Glutamatergic neuron (in vitro differentiated cells): Measurements from ENCODE around the gene CRYZL1. TPM values are rescaled to one million over a fixed set of nuclear protein-coding genes. Genes with fewer than 3 reads are reported as not detected.

Experiments
- DNase-seq: peaks from one replicate; pipeline ENCODE4 v3.0.0; 2022
- H3K27ac Mint-ChIP-seq: one replicate; pipeline ENCODE4 v1.8.0; 2020; ENCODE audit warnings: mild to moderate bottlenecking, mixed read lengths, inconsistent platforms; ENCODE audit not compliant: unreplicated experiment
- H3K27me3 Mint-ChIP-seq: one replicate; pipeline ENCODE4 v1.8.0; 2020; ENCODE audit warnings: mild to moderate bottlenecking, moderate library complexity, mixed read lengths, inconsistent platforms; ENCODE audit not compliant: unreplicated experiment
- H3K36me3 Mint-ChIP-seq: one replicate; pipeline ENCODE4 v1.8.0; 2020; ENCODE audit warnings: mild to moderate bottlenecking, mixed read lengths, inconsistent platforms; ENCODE audit not compliant: unreplicated experiment
- H3K4me1 Mint-ChIP-seq: one replicate; pipeline ENCODE4 v1.8.0; 2020; ENCODE audit warnings: mild to moderate bottlenecking, low read depth, mixed read lengths, inconsistent platforms; ENCODE audit not compliant: unreplicated experiment
- H3K4me3 Mint-ChIP-seq: one replicate; pipeline ENCODE4 v1.8.0; 2020; ENCODE audit warnings: mild to moderate bottlenecking, mixed read lengths, inconsistent platforms; ENCODE audit not compliant: unreplicated experiment
- H3K9me3 Mint-ChIP-seq: one replicate; pipeline ENCODE4 v1.8.0; 2020; ENCODE audit warnings: mild to moderate bottlenecking, moderate library complexity, mixed read lengths, inconsistent platforms; ENCODE audit not compliant: unreplicated experiment
- CTCF ChIP-seq: fragments of 200-600 bp; sonication (generic); IDR thresholded peaks from one replicate; pipeline ENCODE4 v1.5.0; 2021; ENCODE audit not compliant: partially characterized antibody, unreplicated experiment
- total RNA-seq: library from RNA; stranded (reverse); fragmentation: NEBNext Ultra II Directional; extraction: Animal tissue kit (Norgen Biotek cat#: 25700); gene quantifications from one replicate; pipeline ENCODE4 v1.2.1, GENCODE V29; 2021; ENCODE audit not compliant: unreplicated experiment

The CRYZL1 gene
- total RNA-seq, 1 donor from 2014 or later: 50.3 TPM

- H3K9me3 Mint-ChIP-seq: no peaks in the 10 kb centered on the region
Measured at GRCh38 chr21:33668620-33669019, 27.1 kb upstream of the CRYZL1 start.

GRCh38 chr21:33668180-33668579 is 26.6 kb upstream of the CRYZL1 start:
- Mint-ChIP-seq H3K27me3 (no peaks in the 10 kb centered on the region), H3K27ac (no peak overlapping the region), H3K4me3 (no peak overlapping the region), H3K36me3 (no peaks in the 10 kb centered on the region), H3K9me3 (no peaks in the 10 kb centered on the region), H3K4me1 (peaks cover 3% of the 10 kb centered on the region)
- DNase-seq: no peak
- TF ChIP-seq CTCF: no peak

More at GRCh38 chr21:33668620-33669019, 27.1 kb upstream of the CRYZL1 start:
- Mint-ChIP-seq H3K27me3 (no peaks in the 10 kb centered on the region), H3K4me1 (peaks cover 6% of the 10 kb centered on the region), H3K27ac (no peak overlapping the region), H3K4me3 (no peak overlapping the region), H3K36me3 (no peaks in the 10 kb centered on the region)
- DNase-seq: no peak
- no peak for TF ChIP-seq CTCF

GRCh38 chr21:33667636-33668035 is 26.1 kb upstream of the CRYZL1 start:
- Mint-ChIP-seq H3K27me3 (no peaks in the 10 kb centered on the region), H3K36me3 (no peaks in the 10 kb centered on the region), H3K4me3 (no peak overlapping the region), H3K9me3 (no peaks in the 10 kb centered on the region), H3K4me1 (no peaks in the 10 kb centered on the region), H3K27ac (no peak overlapping the region)
- no peak for DNase-seq
- TF ChIP-seq CTCF: no peak

GRCh38 chr21:33666153-33666552 is 24.6 kb upstream of the CRYZL1 start:
- no peak overlapping the region for H3K27ac Mint-ChIP-seq
- H3K36me3 Mint-ChIP-seq: no peaks in the 10 kb centered on the region
- DNase-seq: no peak
- TF ChIP-seq CTCF: no peak
- no peaks in the 10 kb centered on the region for H3K9me3 Mint-ChIP-seq
- no peaks in the 10 kb centered on the region for H3K27me3 Mint-ChIP-seq
- no peak overlapping the region for H3K4me3 Mint-ChIP-seq
- H3K4me1 Mint-ChIP-seq: no peaks in the 10 kb centered on the region

- DNase-seq: no peak
- H3K27ac Mint-ChIP-seq: no peak overlapping the region
Measured at GRCh38 chr21:33664135-33664534, 22.6 kb upstream of the CRYZL1 start.

More at GRCh38 chr21:33664135-33664534, 22.6 kb upstream of the CRYZL1 start:
- Mint-ChIP-seq H3K27me3 (no peaks in the 10 kb centered on the region), H3K4me3 (no peak overlapping the region), H3K36me3 (no peaks in the 10 kb centered on the region), H3K4me1 (no peaks in the 10 kb centered on the region), H3K9me3 (no peaks in the 10 kb centered on the region)
- no peak for TF ChIP-seq CTCF
